ENCODE data around the gene NOTCH1. TPM values are rescaled to one million over a fixed set of nuclear protein-coding genes. Genes with fewer than 3 reads are reported as not detected.

Gene NOTCH1
- total and polyA plus RNA-seq, 8 donors = 1.4 to 338 (median 19.1) TPM

DNA sequence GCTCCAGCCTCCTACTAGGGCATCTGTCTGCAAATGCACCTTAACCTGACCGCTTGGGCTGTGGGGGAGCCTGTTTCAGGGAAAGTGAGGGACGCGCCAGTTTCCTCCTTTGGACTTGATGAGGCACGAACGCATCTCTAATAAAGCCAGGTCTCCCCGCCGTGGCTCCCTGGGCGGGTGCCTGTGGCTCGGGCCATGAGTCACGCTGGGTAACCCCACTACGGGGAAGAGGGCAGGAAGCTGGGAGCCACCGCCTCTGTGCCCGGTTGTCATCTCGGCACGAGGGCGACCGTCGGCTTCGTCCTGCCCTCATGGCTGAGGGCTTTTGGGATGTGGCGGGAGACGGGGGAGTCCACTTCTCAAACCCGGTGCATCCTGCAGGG lies 12.1 kb downstream of the NOTCH1 start:
- H3K36me3 ChIP-seq = peaks cover 0 to 28% (median 6%) of the 10 kb centered on the region in 4 donors
- TF ChIP-seq, protein P1, sequence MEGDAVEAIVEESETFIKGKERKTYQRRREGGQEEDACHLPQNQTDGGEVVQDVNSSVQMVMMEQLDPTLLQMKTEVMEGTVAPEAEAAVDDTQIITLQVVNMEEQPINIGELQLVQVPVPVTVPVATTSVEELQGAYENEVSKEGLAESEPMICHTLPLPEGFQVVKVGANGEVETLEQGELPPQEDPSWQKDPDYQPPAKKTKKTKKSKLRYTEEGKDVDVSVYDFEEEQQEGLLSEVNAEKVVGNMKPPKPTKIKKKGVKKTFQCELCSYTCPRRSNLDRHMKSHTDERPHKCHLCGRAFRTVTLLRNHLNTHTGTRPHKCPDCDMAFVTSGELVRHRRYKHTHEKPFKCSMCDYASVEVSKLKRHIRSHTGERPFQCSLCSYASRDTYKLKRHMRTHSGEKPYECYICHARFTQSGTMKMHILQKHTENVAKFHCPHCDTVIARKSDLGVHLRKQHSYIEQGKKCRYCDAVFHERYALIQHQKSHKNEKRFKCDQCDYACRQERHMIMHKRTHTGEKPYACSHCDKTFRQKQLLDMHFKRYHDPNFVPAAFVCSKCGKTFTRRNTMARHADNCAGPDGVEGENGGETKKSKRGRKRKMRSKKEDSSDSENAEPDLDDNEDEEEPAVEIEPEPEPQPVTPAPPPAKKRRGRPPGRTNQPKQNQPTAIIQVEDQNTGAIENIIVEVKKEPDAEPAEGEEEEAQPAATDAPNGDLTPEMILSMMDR (IDR thresholded peaks at IDR 0.05) = no peak
- TF ChIP-seq POLR2AphosphoS5 (IDR thresholded peaks at IDR 0.05) (peak in 2 of 3 donors; percentile 11 to 37), POLR2A (IDR thresholded peaks at IDR 0.05) (no peak), EP300 (IDR thresholded peaks at IDR 0.05) (no peak)
- intact Hi-C loops (cut with DNase I; ENCODE audit: low total_unique reads) = no loop called here
- DNase-seq = peak; percentile 53 to 58
- H3K4me3 ChIP-seq = peak overlapping the region in 2 of 4 donors; percentile 9 to 10
- H3K9me3 ChIP-seq = no peaks in the 10 kb centered on the region
- 48 to 88% (median 68%) methylated on average over 8 to 22 of the region's 22 CpGs for WGBS, 5 donors
- H3K4me1 ChIP-seq = peaks cover 70 to 97% (median 87%) of the 10 kb centered on the region in 4 donors
- H3K27me3 ChIP-seq = no peaks in the 10 kb centered on the region
- H3K27ac ChIP-seq = peak overlapping the region; percentile 41 to 82 (median 57)

DNA sequence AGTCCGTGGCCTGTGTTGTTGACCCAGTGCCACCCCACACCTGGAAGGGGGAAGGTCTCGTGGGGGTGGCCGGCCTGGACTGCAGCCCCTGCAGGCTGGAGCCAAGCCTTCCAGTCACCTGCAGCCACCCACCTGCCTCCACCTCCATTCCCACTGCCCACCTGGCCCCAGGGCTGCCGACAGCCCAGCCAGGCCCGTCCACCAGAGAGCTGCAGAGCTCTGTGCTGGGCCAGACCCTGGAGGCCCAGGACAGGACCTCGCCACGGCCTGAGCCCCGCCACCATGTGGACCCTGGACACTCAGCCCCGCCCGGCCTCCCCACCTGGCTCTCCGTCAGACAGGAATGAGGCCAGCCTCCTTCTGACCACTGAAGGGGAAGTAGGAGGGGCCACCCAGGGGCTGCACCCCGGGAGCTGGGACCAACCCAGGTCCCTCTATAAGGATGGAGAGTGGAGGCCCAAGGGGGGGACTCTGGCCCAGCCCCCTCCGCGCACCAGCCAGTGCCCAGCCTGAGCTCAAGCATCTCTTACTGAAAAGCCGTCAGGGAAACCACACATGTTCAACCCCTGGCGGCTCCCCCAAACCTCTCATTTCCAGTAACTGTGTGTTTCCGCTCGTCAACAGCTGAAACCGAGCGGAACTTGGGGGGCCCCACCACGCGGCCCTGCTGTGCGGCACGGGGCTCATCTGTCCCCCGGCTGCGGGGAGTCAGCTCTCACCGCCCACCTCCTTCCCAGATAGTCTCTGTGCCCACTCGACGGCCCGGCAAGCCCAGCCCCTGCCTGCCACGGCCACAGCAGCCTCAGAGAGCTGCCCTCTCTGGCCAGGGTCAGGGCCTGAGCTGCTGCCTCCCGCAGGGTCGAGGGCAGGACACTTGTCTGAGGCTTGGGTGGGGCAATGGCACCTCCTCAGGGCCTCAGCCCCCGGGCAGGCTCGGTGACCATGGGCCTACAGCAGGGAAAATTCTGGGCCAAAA lies 12.8 kb downstream of the NOTCH1 start:
- H3K27me3 ChIP-seq = no peaks in the 10 kb centered on the region
- H3K9me3 ChIP-seq = no peaks in the 10 kb centered on the region
- TF ChIP-seq, protein P1 (IDR thresholded peaks at IDR 0.05) = no peak
- no peak for TF ChIP-seq POLR2A (IDR thresholded peaks at IDR 0.05)
- H3K4me3 ChIP-seq = peak overlapping the region in 2 of 4 donors; percentile 9 to 10
- no peak for DNase-seq
- intact Hi-C loops (cut with DNase I; ENCODE audit: low total_unique reads) = no loop called here
- peaks cover 67 to 97% (median 87%) of the 10 kb centered on the region in 4 donors for H3K4me1 ChIP-seq
- H3K27ac ChIP-seq = peak overlapping the region; percentile 41 to 82 (median 57)
- H3K36me3 ChIP-seq = peaks cover 0 to 23% (median 6%) of the 10 kb centered on the region in 4 donors
- WGBS, 5 donors = 55 to 71% (median 67%) methylated on average over 8 to 35 of the region's 35 CpGs

DNA sequence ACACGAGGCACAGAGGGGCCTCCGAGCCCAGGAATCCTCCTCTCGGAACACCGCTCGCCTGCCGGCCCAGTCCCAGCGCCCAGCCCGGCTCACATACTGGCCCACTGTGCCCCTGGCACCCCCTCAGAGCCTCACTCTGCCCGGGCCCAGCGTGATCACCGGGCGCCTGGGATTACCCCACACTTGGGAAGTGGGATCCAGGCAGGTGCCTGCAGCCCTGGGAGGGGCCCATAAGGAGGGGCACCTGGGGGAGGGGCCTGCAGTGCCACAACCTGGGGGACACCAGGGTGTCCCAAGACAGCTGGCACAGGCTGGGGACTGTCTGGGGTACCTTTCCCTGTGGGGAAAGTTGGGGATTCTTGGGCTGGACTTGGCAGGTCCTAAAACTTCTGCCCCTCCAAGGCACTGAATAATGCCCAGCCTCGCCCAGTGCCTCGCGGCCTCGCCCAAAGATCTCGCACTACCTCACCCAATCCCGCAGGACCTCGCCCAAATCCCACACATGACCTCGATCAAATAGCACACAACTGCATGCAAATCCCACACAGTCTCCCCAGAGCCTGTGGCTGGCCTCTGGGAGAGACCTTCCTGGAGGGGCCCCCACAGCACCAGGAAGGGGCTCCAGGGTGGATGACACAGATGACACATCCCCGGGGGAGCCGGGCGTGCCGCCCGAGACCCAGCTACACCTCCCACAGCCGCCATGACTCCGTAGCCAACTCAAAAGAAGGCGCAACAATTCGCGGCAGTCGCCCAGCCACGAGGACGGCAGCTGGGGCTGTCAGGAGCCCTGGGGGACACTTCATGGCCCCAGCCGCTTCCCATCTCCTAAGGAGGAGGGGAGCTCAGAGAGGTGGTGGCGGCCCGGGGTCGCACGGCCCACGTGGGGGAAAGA lies 13.7 kb downstream of the NOTCH1 start:
- no peaks in the 10 kb centered on the region for H3K27me3 ChIP-seq
- H3K27ac ChIP-seq = peak overlapping the region in 4 of 5 donors; percentile 39 to 82 (median 52)
- peak overlapping the region in 1 of 4 donors; percentile 6 for H3K4me3 ChIP-seq
- intact Hi-C loops (cut with DNase I; ENCODE audit: low total_unique reads) = no loop called here
- peaks cover 0 to 17% (median 5%) of the 10 kb centered on the region in 4 donors for H3K36me3 ChIP-seq
- no peaks in the 10 kb centered on the region for H3K9me3 ChIP-seq
- peak in 1 of 2 donors; percentile 64 for DNase-seq
- H3K4me1 ChIP-seq = peaks cover 75 to 97% (median 89%) of the 10 kb centered on the region in 4 donors
- WGBS, 5 donors = 62 to 79% (median 77%) methylated on average over 22 to 39 of the region's 39 CpGs
- TF ChIP-seq POLR2AphosphoS5 (IDR thresholded peaks at IDR 0.05) (no peak), EP300 (IDR thresholded peaks at IDR 0.05) (no peak), POLR2A (IDR thresholded peaks at IDR 0.05) (no peak)
- TF ChIP-seq, protein P1 (IDR thresholded peaks at IDR 0.05) = no peak
